Measurements from ENCODE around the gene FBXL12. TPM values are rescaled to one million over a fixed set of nuclear protein-coding genes. Genes with fewer than 3 reads are reported as not detected.

The FBXL12 gene
- total RNA-seq, 1 experiment from 2014 or later = 21.7 TPM

DNA sequence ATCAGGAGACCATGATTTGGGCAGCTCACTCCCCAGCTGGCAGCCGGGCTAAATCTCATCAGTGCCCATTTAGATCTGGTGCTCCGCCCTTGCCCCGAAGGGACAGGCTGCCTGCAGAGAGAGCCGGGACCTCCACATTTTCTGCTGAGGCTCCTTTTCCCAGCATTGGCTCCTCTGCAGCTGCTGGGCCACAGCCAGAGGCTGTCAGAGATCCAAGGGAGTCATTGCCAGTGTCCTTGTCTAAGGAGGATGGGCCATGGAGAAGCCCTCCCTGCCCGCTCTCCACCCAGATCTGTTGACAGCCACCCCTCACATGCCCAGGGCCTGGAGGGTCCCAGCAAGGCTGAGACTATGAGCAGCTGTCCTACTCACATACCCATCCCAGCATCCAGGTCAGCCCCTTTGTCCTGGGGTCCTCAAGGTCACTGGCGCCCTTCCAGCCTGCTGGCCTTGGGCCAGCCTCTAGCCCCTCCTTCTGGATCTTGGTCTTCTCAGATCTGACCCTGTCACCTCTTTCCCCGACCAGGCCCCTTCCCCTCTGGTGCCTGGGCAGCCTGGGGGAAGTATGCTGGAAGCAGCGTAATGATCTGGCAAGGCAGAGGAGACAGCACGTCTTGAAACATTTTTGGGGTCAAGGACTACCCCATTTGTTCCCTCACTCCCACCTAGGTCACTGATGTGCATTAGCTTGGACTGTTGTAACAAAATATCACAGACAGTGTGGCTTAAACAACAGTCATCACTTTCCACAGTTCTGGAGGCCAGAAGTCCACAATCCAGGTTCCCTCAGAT is 24.2 kb upstream of the FBXL12 start:
- H3K36me3 ChIP-seq (ENCODE audit: insufficient read depth, low read length, poor library complexity, severe bottlenecking) = peaks cover 55% of the 10 kb centered on the region
- CTCF ChIA-PET = interaction anchor here (0.5 kb wide), 1 partner anchor 155 kb away, joined by 3 read pairs; no protein-coding TSS in a partner anchor
- TF ChIP-seq, protein P1, sequence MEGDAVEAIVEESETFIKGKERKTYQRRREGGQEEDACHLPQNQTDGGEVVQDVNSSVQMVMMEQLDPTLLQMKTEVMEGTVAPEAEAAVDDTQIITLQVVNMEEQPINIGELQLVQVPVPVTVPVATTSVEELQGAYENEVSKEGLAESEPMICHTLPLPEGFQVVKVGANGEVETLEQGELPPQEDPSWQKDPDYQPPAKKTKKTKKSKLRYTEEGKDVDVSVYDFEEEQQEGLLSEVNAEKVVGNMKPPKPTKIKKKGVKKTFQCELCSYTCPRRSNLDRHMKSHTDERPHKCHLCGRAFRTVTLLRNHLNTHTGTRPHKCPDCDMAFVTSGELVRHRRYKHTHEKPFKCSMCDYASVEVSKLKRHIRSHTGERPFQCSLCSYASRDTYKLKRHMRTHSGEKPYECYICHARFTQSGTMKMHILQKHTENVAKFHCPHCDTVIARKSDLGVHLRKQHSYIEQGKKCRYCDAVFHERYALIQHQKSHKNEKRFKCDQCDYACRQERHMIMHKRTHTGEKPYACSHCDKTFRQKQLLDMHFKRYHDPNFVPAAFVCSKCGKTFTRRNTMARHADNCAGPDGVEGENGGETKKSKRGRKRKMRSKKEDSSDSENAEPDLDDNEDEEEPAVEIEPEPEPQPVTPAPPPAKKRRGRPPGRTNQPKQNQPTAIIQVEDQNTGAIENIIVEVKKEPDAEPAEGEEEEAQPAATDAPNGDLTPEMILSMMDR (conservative IDR thresholded peaks at IDR 0.05; ENCODE audit: low read depth, low read length) = no peak
- no peak for TF ChIP-seq EZH2 (IDR thresholded peaks at IDR 0.05; ENCODE audit: borderline replicate concordance, low read depth, low read length, poor library complexity, severe bottlenecking)
- no peak overlapping the region for H3K4me3 ChIP-seq (ENCODE audit: low read depth, low read length, poor library complexity, severe bottlenecking)
- no TSS peak for BruUV-seq (replicated peaks)
- POLR2A ChIA-PET (ENCODE audit: low non-redundant PET) = no interaction called here
- no peaks in the 10 kb centered on the region for H3K9me3 ChIP-seq (ENCODE audit: low read depth, low read length, poor library complexity, severe bottlenecking)
- no peak overlapping the region for H3K27ac ChIP-seq (ENCODE audit: low read depth, low read length, poor library complexity, severe bottlenecking)
- peaks cover 3% of the 10 kb centered on the region for H3K4me1 ChIP-seq (ENCODE audit: insufficient read depth, low read length, poor library complexity, severe bottlenecking)
- intact Hi-C loops (cut with micrococcal nuclease; ENCODE audit: unreplicated experiment) = no loop called here
- no peak for DNase-seq (ENCODE audit: low spot score)
- H3K27me3 ChIP-seq (replicated peaks; ENCODE audit: insufficient read depth, low read depth, low read length, poor library complexity) = no peaks in the 10 kb centered on the region

DNA sequence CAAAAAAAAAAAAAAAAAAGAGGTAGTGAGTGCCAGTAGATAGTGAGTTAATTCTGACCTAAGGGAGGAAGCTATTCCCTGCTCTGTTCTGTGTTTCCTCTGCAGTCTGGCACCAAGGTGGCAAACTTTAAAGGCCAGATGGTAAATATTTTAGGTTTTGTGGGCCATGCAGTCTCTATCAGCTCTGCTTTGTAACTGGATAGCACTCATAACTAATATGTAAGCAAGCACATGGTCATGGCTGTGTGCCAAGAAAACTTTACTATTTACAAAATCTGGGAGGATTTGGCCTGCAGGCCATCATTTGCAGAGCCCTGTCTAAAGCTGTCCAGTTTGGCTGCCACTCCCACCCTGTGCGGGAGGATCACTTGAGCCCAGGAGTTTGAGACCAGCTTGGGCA is 20.5 kb upstream of the FBXL12 start:
- Histone ChIP-seq H3K36me3 (ENCODE audit: insufficient read depth, low read length, poor library complexity, severe bottlenecking) (peaks cover 52% of the 10 kb centered on the region), H3K4me3 (ENCODE audit: low read depth, low read length, poor library complexity, severe bottlenecking) (no peak overlapping the region), H3K27ac (ENCODE audit: low read depth, low read length, poor library complexity, severe bottlenecking) (no peak overlapping the region), H3K27me3 (replicated peaks; ENCODE audit: insufficient read depth, low read depth, low read length, poor library complexity) (no peaks in the 10 kb centered on the region), H3K9me3 (ENCODE audit: low read depth, low read length, poor library complexity, severe bottlenecking) (no peaks in the 10 kb centered on the region), H3K4me1 (ENCODE audit: insufficient read depth, low read length, poor library complexity, severe bottlenecking) (no peaks in the 10 kb centered on the region)
- DNase-seq (ENCODE audit: low spot score) = no peak
- CTCF ChIA-PET = no interaction called here
- POLR2A ChIA-PET (ENCODE audit: low non-redundant PET) = no interaction called here
- intact Hi-C loops (cut with micrococcal nuclease; ENCODE audit: unreplicated experiment) = no loop called here
- no peak for TF ChIP-seq EZH2 (IDR thresholded peaks at IDR 0.05; ENCODE audit: borderline replicate concordance, low read depth, low read length, poor library complexity, severe bottlenecking)
- TF ChIP-seq, protein P1 (conservative IDR thresholded peaks at IDR 0.05; ENCODE audit: low read depth, low read length) = no peak
- no TSS peak for BruUV-seq (replicated peaks)

DNA sequence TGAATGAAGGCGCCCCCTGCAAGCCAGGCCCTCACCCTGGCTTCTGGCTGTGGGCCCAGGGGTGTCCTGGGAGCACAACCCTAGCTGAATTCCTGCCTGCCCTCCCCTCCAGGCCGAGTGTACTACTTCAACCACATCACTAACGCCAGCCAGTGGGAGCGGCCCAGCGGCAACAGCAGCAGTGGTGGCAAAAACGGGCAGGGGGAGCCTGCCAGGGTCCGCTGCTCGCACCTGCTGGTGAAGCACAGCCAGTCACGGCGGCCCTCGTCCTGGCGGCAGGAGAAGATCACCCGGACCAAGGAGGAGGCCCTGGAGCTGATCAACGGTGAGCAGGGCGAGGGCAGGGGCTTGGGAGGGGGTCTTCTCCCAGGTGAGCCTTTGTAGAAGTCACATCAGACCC is 19.4 kb upstream of the FBXL12 start:
- no TSS peak for BruUV-seq (replicated peaks)
- H3K36me3 ChIP-seq (ENCODE audit: insufficient read depth, low read length, poor library complexity, severe bottlenecking) = peaks cover 41% of the 10 kb centered on the region

More for the DNA sequence above, 19.4 kb upstream of the FBXL12 start:
- no peak for DNase-seq (ENCODE audit: low spot score)
- H3K4me1 ChIP-seq (ENCODE audit: insufficient read depth, low read length, poor library complexity, severe bottlenecking) = no peaks in the 10 kb centered on the region
- H3K4me3 ChIP-seq (ENCODE audit: low read depth, low read length, poor library complexity, severe bottlenecking) = no peak overlapping the region
- TF ChIP-seq, protein P1 (conservative IDR thresholded peaks at IDR 0.05; ENCODE audit: low read depth, low read length) = no peak
- no peaks in the 10 kb centered on the region for H3K9me3 ChIP-seq (ENCODE audit: low read depth, low read length, poor library complexity, severe bottlenecking)
- H3K27ac ChIP-seq (ENCODE audit: low read depth, low read length, poor library complexity, severe bottlenecking) = no peak overlapping the region
- ChIA-PET CTCF (no interaction called here), POLR2A (ENCODE audit: low non-redundant PET) (no interaction called here)
- intact Hi-C loops (cut with micrococcal nuclease; ENCODE audit: unreplicated experiment) = no loop called here
- H3K27me3 ChIP-seq (replicated peaks; ENCODE audit: insufficient read depth, low read depth, low read length, poor library complexity) = no peaks in the 10 kb centered on the region
